ENCODE data around the gene EPB41L4B.

The EPB41L4B gene

DNA sequence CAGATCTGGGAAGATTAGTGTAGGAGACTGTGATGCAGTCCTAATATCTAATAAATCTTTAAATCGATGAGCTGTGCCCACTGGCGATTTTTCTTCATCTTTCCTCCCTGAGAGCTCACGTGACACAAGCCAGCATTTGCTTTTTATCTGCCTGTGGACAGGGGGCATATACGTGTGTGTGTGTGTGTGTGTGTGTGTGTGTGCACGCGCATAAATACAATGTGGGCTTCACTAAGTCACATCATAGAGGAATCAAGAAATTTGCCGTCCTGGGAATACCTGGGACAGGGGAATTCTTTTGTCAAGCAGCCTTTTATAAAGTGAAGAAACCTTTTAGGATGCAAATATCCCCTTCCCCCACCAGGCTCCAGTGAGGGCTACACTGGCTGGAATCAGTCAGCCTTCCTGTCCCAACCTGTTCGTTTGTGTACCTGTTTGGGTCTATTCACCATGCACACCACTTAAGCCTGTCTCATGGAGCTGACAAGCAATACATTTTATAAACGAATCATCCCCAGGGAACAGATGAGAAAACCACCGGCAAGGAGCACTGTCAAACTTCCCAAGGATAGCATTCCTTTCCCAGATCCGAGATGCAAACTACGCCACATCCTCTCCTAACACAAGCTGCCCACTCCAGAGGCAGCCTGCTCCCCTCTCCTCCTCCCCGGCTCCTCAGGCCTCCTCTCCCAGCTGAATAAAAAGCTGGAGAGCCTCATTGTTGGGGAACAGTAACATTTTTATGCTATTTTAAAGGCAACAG is 2.7 kb downstream of the EPB41L4B start (continued):
- TF ChIP-seq ZNF530 (tag by site-specific recombination; IDR thresholded peaks at IDR 0.05; ENCODE audit: low read depth) (no peak), ZSCAN4 (tag by site-specific recombination; IDR thresholded peaks at IDR 0.05) (peak; percentile 64), ZNF221 (tag by site-specific recombination; IDR thresholded peaks at IDR 0.05; ENCODE audit: borderline replicate concordance) (no peak), ZNF174 (tag by site-specific recombination; IDR thresholded peaks at IDR 0.05) (no peak)

GRCh38 chr9:109317311-109317978 is 3.4 kb downstream of the EPB41L4B start:
- no peak overlapping the region for H3K4me3 ChIP-seq (ENCODE audit: low read depth, low read length)
- ChIA-PET POLR2A (no interaction called here), CTCF (interaction anchor here (0.6 to 1.5 kb wide), 3 partner anchors 134 to 790 kb away, joined by 3 read pairs; no protein-coding TSS in a partner anchor)
- no peak overlapping the region for H3K27ac ChIP-seq (ENCODE audit: extremely low read depth, low read depth, low read length)
- H3K9me3 ChIP-seq (ENCODE audit: control insufficient read depth, insufficient read depth, low read depth, low read length): no peaks in the 10 kb centered on the region
- peaks cover 5% of the 10 kb centered on the region; the same call in 1 of the 2 replicates for H3K4me1 ChIP-seq (ENCODE audit: control insufficient read depth, insufficient read depth, low read length)
- H3K36me3 ChIP-seq (ENCODE audit: control insufficient read depth in 2 of 2, insufficient read depth in 1 of 2, low read length in 2 of 2): no peaks in the 10 kb centered on the region
- peak; percentile 33; the same call in 1 of the 2 replicates for TF ChIP-seq ZBTB20 (tag by site-specific recombination; IDR thresholded peaks at IDR 0.05)
- TF ChIP-seq HOXC10 (CRISPR knock-in tag; IDR thresholded peaks at IDR 0.05): no peak

DNA sequence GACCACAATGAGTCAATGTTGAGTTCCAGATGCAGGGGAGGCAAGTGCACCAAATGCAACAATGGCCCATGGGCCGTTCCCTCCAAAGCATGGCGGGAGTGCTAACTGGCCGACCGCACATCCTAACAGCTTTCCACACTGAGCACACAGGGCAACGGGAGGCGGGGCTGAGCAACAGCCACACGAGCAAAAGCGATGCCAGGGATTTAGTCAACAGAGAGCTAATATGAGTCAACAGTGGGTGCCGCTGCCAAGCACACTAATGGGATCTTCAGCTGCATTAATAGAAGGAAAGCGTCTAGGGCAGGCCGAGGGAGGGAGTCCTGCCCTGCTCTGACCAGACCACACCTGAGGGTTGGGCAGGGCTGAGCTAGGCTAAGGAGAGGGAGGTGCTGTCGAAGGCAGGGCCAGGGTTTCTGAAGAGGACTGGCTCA is 4.6 kb downstream of the EPB41L4B start:
- H3K27ac ChIP-seq (ENCODE audit: extremely low read depth, low read depth, low read length): no peak overlapping the region
- H3K4me3 ChIP-seq (ENCODE audit: low read depth, low read length): no peak overlapping the region
- CTCF ChIA-PET: interaction anchor here (1.2 kb wide), 1 partner anchor 69 kb away, joined by 4 read pairs; no protein-coding TSS in a partner anchor
- POLR2A ChIA-PET: no interaction called here
- no peaks in the 10 kb centered on the region for H3K9me3 ChIP-seq (ENCODE audit: control insufficient read depth, insufficient read depth, low read depth, low read length)
- TF ChIP-seq PRDM1 (tag by site-specific recombination; IDR thresholded peaks at IDR 0.05) (no peak), ZBTB11 (tag by site-specific recombination; conservative IDR thresholded peaks at IDR 0.05; ENCODE audit: low read depth) (no peak), ZNF843 (tag by site-specific recombination; IDR thresholded peaks at IDR 0.05) (no peak), GLIS1 (tag by site-specific recombination; IDR thresholded peaks at IDR 0.05) (no peak), ZBTB1 (tag by site-specific recombination; IDR thresholded peaks at IDR 0.05) (no peak), ZNF837 (tag by site-specific recombination; IDR thresholded peaks at IDR 0.05) (no peak)
- TF ChIP-seq, protein P1, sequence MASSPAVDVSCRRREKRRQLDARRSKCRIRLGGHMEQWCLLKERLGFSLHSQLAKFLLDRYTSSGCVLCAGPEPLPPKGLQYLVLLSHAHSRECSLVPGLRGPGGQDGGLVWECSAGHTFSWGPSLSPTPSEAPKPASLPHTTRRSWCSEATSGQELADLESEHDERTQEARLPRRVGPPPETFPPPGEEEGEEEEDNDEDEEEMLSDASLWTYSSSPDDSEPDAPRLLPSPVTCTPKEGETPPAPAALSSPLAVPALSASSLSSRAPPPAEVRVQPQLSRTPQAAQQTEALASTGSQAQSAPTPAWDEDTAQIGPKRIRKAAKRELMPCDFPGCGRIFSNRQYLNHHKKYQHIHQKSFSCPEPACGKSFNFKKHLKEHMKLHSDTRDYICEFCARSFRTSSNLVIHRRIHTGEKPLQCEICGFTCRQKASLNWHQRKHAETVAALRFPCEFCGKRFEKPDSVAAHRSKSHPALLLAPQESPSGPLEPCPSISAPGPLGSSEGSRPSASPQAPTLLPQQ (tag by site-specific recombination; IDR thresholded peaks at IDR 0.05): no peak
- TF ChIP-seq, protein P2, sequence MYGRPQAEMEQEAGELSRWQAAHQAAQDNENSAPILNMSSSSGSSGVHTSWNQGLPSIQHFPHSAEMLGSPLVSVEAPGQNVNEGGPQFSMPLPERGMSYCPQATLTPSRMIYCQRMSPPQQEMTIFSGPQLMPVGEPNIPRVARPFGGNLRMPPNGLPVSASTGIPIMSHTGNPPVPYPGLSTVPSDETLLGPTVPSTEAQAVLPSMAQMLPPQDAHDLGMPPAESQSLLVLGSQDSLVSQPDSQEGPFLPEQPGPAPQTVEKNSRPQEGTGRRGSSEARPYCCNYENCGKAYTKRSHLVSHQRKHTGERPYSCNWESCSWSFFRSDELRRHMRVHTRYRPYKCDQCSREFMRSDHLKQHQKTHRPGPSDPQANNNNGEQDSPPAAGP (tag by site-specific recombination; IDR thresholded peaks at IDR 0.05): 0 out of 2 replicates have a peak, but pooled peaks have one; percentile 47
- peaks cover 11% of the 10 kb centered on the region for H3K4me1 ChIP-seq (ENCODE audit: control insufficient read depth, insufficient read depth, low read length)
- no peaks in the 10 kb centered on the region for H3K36me3 ChIP-seq (ENCODE audit: control insufficient read depth in 2 of 2, insufficient read depth in 1 of 2, low read length in 2 of 2)

Measured in HEK293 (cell line).